Activated T-helper 2 cell treated with anti-CD3 and anti-CD28 coated beads, Interferon-gamma antibody, Interleukin-2, Interleukin-4, amounts not matched to agents 10 μg/mL and 5 μg/mL and 100 μg/mL, durations not matched to agents 14 hours and 24 hours and 36 hours (primary cell): ENCODE results near the gene TMEM229A. TPM values are rescaled to one million over a fixed set of nuclear protein-coding genes. Genes with fewer than 3 reads are reported as not detected.
"Not testable (repeated sequence)": the region's sequence is repeated elsewhere in the genome, so short reads cannot be mapped to it uniquely, and the experiment has no call there.

Experiments
- DNase-seq: peaks from one replicate; pipeline ENCODE4 v3.0.0; 2021; ENCODE audit warnings: low spot score
- H3K27ac Mint-ChIP-seq: one replicate; pipeline ENCODE4 v1.8.0; 2021; ENCODE audit warnings: mixed read lengths
- H3K27me3 Mint-ChIP-seq: one replicate; pipeline ENCODE4 v1.8.0; 2021; ENCODE audit warnings: low read depth, mixed read lengths
- H3K36me3 Mint-ChIP-seq: one replicate; pipeline ENCODE4 v1.8.0; 2021; ENCODE audit warnings: low read depth, mixed read lengths
- H3K4me1 Mint-ChIP-seq: one replicate; pipeline ENCODE4 v1.8.0; 2021; ENCODE audit warnings: low read depth, mixed read lengths
- H3K4me3 Mint-ChIP-seq: one replicate; pipeline ENCODE4 v1.8.0; 2021; ENCODE audit warnings: low read depth, mild to moderate bottlenecking, moderate library complexity, mixed read lengths
- H3K9me3 Mint-ChIP-seq: one replicate; pipeline ENCODE4 v1.8.0; 2021; ENCODE audit warnings: mixed read lengths
- intact Hi-C: fragments of 100-400 bp; cut with micrococcal nuclease; formaldehyde crosslinking; loops from one replicate; pipeline ENCODE4 v1.15.1; 2023
- total RNA-seq: library from RNA; stranded (reverse); gene quantifications from 2 replicates; pipeline ENCODE4 v1.2.3, GENCODE V29; 2022

TMEM229A gene
- total RNA-seq, 1 donor from 2014 or later = not detected

GRCh38 chr7:124029396-124030188 lies 3.3 kb downstream of the TMEM229A start:
- DNase-seq = no peak
- H3K27me3 Mint-ChIP-seq = peaks cover 37% of the 10 kb centered on the region
- no peak overlapping the region for H3K4me3 Mint-ChIP-seq
- peaks cover 4% of the 10 kb centered on the region for H3K4me1 Mint-ChIP-seq
- intact Hi-C loops = no loop called here
- no peaks in the 10 kb centered on the region for H3K9me3 Mint-ChIP-seq
- H3K36me3 Mint-ChIP-seq = no peaks in the 10 kb centered on the region
- no peak overlapping the region for H3K27ac Mint-ChIP-seq

- Mint-ChIP-seq H3K27me3 (peaks cover 23% of the 10 kb centered on the region), H3K4me3 (no peak overlapping the region), H3K4me1 (peaks cover 4% of the 10 kb centered on the region), H3K27ac (no peak overlapping the region), H3K9me3 (no peaks in the 10 kb centered on the region), H3K36me3 (no peaks in the 10 kb centered on the region)
- intact Hi-C loops = no loop called here
- DNase-seq = no peak
Observed at GRCh38 chr7:124027236-124027635, 5.6 kb downstream of the TMEM229A start.

DNA sequence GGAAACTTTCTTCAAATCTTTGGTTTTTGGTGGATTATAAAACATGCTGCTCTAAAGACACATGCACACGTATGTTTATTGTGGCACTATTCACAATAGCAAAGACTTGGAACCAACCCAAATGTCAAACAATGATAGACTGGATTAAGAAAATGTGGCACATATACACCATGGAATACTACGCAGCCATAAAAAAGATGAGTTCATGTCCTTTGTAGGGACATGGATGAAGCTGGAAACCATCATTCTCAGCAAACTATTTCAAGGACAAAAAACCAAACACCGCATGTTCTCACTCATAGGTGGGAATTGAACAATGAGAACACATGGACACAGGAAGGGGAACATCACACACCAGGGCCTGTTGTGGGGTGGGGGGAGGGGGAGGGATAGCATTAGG lies 8.5 kb downstream of the TMEM229A start:
- not testable (repeated sequence) for H3K4me3 Mint-ChIP-seq, H3K27ac Mint-ChIP-seq

DNA sequence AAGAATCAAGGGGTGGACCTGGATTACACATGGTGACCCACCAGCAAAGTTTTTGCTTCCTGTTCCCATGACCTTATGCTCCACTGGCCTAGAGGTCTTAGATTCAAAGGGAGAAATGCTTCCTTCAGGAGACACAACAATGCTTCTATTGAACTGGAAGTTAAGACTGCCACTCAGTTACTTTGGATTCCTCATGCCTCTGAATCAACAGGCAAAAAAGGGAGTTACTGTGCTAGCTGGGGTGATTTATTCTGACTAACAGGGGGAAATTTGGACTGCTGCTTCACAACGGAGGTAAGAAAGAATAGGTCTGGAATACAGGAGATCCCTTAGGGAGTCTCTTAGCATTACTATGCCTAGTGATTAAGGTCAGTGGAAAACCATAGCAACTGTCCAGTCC lies 10.3 kb downstream of the TMEM229A start:
- Mint-ChIP-seq H3K4me3 (no peak overlapping the region), H3K9me3 (no peaks in the 10 kb centered on the region), H3K27me3 (no peaks in the 10 kb centered on the region), H3K4me1 (no peaks in the 10 kb centered on the region), H3K36me3 (no peaks in the 10 kb centered on the region), H3K27ac (no peak overlapping the region)
- intact Hi-C loops = no loop called here
- no peak for DNase-seq

More for the DNA sequence above, 8.5 kb downstream of the TMEM229A start:
- H3K9me3 Mint-ChIP-seq, intact Hi-C loops, H3K27me3 Mint-ChIP-seq, DNase-seq, H3K36me3 Mint-ChIP-seq, H3K4me1 Mint-ChIP-seq: not testable (repeated sequence)

DNA sequence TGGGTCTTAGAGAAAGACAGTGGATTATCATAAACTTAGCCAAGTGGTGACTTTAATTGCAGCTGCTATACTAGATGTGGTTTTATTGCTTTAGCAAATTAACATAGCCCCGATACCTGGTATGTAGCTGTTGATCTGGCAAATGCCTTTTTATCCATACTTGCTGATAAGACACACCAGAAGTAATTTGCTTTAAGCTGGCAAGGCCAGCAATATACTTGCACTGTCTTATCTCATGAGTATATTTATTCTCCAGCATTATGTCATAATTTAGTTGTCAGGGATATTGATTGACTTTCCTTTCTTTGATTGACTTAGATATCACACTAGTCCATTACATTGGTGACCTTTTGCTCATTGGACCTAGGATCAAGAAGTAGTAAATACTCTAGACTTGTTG lies 12.8 kb downstream of the TMEM229A start:
- intact Hi-C loops = no loop called here
- Mint-ChIP-seq H3K36me3 (no peaks in the 10 kb centered on the region), H3K27me3 (no peaks in the 10 kb centered on the region), H3K4me1 (no peaks in the 10 kb centered on the region), H3K27ac (no peak overlapping the region), H3K4me3 (no peak overlapping the region), H3K9me3 (no peaks in the 10 kb centered on the region)
- no peak for DNase-seq

DNA sequence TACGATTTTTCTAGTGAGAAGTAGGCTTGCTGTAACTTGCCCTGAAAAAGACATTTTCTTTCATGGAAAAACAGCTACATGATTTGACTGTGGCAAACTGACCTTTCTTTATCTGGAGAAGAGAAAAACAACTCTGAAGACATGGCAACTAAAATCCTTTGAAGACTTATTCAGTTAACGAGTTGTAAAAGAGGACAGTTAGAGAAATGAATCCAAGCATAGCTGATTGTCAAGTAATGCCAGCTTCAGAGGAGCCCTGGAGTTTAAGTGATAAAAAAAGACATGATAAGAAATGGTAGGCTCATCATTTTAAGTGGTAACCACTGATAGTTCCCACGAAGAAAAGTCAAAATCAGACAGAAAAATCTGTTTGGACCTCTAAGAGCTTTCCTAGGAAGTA lies 19.6 kb downstream of the TMEM229A start:
- no peak for DNase-seq
- intact Hi-C loops = no loop called here
- no peaks in the 10 kb centered on the region for H3K27me3 Mint-ChIP-seq
- H3K36me3 Mint-ChIP-seq = no peaks in the 10 kb centered on the region
- H3K27ac Mint-ChIP-seq = no peak overlapping the region
- no peaks in the 10 kb centered on the region for H3K4me1 Mint-ChIP-seq
- H3K4me3 Mint-ChIP-seq = no peak overlapping the region
- H3K9me3 Mint-ChIP-seq = no peaks in the 10 kb centered on the region

- H3K27me3 Mint-ChIP-seq = no peaks in the 10 kb centered on the region
- H3K4me1 Mint-ChIP-seq = no peaks in the 10 kb centered on the region
- no peaks in the 10 kb centered on the region for H3K36me3 Mint-ChIP-seq
- H3K27ac Mint-ChIP-seq = no peak overlapping the region
- no peaks in the 10 kb centered on the region for H3K9me3 Mint-ChIP-seq
- DNase-seq = no peak
- H3K4me3 Mint-ChIP-seq = no peak overlapping the region
- intact Hi-C loops = no loop called here
Observed at GRCh38 chr7:124012864-124013263, 20.0 kb downstream of the TMEM229A start.

- H3K4me3 Mint-ChIP-seq = no peak overlapping the region
- no peaks in the 10 kb centered on the region for H3K4me1 Mint-ChIP-seq
- no peaks in the 10 kb centered on the region for H3K36me3 Mint-ChIP-seq
- no peaks in the 10 kb centered on the region for H3K9me3 Mint-ChIP-seq
- intact Hi-C loops = no loop called here
- no peak for DNase-seq
- no peaks in the 10 kb centered on the region for H3K27me3 Mint-ChIP-seq
- no peak overlapping the region for H3K27ac Mint-ChIP-seq
Observed at GRCh38 chr7:124009321-124009720, 23.5 kb downstream of the TMEM229A start.

DNA sequence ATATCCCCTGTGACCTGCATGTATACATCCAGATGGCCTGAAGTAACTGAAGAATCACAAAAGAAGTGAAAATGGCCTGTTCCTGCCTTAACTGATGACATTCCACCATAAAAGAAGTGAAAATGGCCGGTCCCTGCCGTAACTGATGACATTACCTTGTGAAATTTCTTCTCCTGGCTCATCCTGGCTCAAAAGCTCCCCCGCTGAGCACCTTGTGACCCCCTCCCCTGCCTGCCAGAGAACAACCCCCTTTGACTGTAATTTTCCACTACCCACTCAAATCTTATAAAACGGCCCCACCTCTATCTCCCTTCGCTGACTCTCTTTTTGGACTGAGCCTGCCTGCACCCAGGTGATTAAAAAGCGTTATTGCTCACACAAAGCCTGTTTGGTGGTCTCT lies 24.6 kb downstream of the TMEM229A start:
- H3K36me3 Mint-ChIP-seq, H3K27ac Mint-ChIP-seq, DNase-seq, intact Hi-C loops, H3K4me3 Mint-ChIP-seq, H3K9me3 Mint-ChIP-seq, H3K4me1 Mint-ChIP-seq, H3K27me3 Mint-ChIP-seq: not testable (repeated sequence)

- no peak overlapping the region for H3K4me3 Mint-ChIP-seq
- no peak for DNase-seq
- no peak overlapping the region for H3K27ac Mint-ChIP-seq
- intact Hi-C loops = no loop called here
- no peaks in the 10 kb centered on the region for H3K9me3 Mint-ChIP-seq
- H3K36me3 Mint-ChIP-seq = no peaks in the 10 kb centered on the region
- H3K27me3 Mint-ChIP-seq = no peaks in the 10 kb centered on the region
- no peaks in the 10 kb centered on the region for H3K4me1 Mint-ChIP-seq
Observed at GRCh38 chr7:123999703-124000102, 33.2 kb downstream of the TMEM229A start.

DNA sequence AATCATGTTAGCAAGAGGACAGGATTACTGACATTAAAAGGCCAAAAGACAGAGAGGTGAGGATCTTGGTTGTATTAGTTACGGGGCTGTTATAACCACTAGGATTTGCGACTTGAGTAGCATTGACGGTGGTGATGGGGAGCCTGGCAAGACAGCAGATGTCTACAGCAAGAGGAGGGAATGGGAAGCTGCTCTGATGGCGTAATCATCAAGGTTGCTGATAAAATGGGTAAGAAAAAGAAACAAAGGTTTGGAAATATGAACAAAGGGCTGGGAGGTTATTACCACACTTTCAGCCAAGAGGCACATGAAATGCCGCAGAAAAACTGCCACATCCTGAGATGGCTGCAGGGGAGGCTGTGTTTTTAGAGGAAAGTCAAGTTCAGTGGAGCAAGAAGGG lies 33.9 kb downstream of the TMEM229A start:
- DNase-seq = no peak
- H3K27ac Mint-ChIP-seq = no peak overlapping the region
- H3K4me1 Mint-ChIP-seq = no peaks in the 10 kb centered on the region
- no peaks in the 10 kb centered on the region for H3K9me3 Mint-ChIP-seq
- H3K4me3 Mint-ChIP-seq = no peak overlapping the region
- intact Hi-C loops = no loop called here
- H3K36me3 Mint-ChIP-seq = no peaks in the 10 kb centered on the region
- H3K27me3 Mint-ChIP-seq = no peaks in the 10 kb centered on the region

DNA sequence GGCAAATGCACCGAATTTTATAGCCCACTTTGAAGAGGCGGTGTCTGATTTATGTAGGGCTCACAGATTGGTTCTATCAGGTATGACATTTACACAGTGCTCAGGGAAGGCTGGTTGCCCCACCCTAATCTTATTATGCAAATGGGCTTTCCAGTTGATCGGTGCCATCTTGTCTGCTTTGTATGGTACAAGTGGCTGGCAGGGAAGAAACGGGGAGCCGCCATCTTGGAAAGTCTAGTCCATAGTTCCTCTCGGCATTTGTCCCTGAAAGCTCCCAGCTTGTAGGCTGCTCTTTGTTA lies 36.6 kb downstream of the TMEM229A start:
- Mint-ChIP-seq H3K4me1 (no peaks in the 10 kb centered on the region), H3K27me3 (no peaks in the 10 kb centered on the region), H3K27ac (no peak overlapping the region), H3K9me3 (no peaks in the 10 kb centered on the region), H3K4me3 (no peak overlapping the region), H3K36me3 (no peaks in the 10 kb centered on the region)
- no peak for DNase-seq
- intact Hi-C loops = no loop called here

DNA sequence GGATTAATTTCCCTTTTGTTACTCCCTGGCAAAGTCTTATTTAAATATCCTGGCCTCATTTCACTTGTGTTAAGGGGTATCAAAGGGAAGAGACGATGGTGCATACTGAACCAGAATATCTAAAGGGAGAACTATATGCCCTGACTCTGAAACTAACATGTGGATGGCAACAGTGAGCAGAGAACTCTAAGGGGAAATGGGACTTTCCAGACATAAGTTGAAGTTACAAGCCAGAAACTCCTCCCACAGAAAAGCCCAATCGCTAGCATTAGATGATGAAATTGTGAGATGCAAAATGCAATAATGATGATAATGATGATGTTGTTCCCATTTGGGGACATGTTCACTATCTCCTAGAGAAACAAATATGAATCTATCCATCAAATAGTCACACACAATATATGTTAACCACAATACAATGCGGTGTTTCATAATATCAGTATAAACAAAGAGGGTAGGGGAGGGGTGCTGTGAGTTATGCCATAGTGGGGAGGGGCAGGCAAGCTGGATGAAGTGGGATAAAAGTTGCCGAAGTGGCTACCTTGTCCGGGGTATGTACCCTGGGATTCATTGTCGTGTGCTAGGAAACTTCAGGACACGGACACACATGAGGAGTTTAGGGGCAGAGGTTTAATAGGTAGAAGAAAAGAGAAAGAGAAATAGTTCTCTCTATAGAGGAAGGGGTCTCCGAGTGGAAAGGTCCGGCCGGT lies 37.1 kb downstream of the TMEM229A start:
- Mint-ChIP-seq H3K4me1 (no peaks in the 10 kb centered on the region), H3K27ac (no peak overlapping the region), H3K9me3 (no peaks in the 10 kb centered on the region), H3K27me3 (no peaks in the 10 kb centered on the region), H3K4me3 (no peak overlapping the region), H3K36me3 (no peaks in the 10 kb centered on the region)
- DNase-seq = no peak
- intact Hi-C loops = no loop called here
